GM18505 (cell line): ENCODE data around the gene SEPTIN2.
"Not testable (repeated sequence)": the region's sequence is repeated elsewhere in the genome, so short reads cannot be mapped to it uniquely, and the experiment has no call there.

ENCODE experiments used
- ATAC-seq: cut with Tn5 transposase; IDR thresholded peaks from one replicate; pipeline ENCODE4 v1.9.1; 2021; ENCODE audit not compliant: unreplicated experiment
- POLR2A ChIP-seq: IDR thresholded peaks from 4 replicates; pipeline ENCODE4 v1.6.1; 2011; ENCODE audit warnings: borderline replicate concordance; ENCODE audit not compliant: insufficient read depth, insufficient read length; ENCODE audit errors: extremely low read depth

SEPTIN2 gene

DNA sequence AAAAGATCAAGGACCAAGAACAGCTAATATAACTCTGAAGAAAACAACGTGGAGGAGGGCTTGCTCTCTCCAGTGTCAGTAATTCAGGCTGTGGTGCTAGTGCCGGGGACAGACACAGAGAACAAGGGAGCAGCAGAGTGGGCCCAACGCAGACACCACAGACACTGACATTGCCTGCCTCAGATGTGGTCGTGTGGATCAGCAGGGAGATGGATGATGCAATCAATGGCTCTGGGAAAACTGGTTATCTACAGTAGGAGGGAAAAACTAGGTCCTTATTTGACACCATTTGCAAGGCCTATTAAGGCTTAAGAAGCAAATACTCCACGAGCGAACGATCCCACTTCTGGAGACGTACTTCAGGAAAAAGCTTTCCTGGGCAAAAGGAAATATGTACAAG is 36.3 kb upstream of the SEPTIN2 start:
- no peak for ATAC-seq
- TF ChIP-seq POLR2A: no peak

DNA sequence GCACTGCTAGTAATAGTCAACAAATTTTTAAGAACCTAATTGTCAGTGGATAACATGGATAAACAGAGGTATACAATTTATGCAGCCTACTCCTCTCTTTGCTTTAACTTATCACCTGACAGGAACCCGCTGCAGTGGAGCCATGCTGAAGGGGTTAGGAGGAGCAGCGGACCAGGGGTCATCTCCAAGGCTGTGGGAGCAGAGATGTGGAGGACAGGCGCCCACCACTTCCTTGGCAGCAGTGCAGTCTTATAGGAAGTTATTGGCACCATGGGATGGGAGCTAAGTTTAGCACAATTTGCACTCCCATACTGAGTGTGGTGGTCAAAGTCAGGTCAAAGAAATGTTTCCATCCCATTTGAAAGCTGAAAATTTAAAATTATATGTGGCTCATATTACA is 35.9 kb upstream of the SEPTIN2 start:
- TF ChIP-seq POLR2A: no peak
- no peak for ATAC-seq

DNA sequence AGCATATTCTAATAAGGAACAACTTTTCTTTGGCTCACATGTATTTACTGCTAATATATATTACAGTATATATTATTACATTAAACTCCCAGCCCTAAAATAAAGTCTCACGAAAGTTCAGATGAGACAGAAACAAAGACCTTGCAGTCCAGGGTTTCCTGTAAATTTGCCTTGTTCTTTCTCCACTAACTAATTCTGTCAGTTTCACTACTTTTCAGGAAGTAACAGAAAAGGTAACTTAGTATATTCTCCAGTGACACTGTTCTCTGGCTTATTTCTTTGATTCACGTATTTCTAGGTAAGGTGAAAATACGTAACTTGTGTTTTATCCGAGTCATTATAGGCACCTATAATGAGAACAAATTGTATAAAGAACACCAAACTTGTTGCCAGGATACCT is 35.4 kb upstream of the SEPTIN2 start:
- no peak for TF ChIP-seq POLR2A
- no peak for ATAC-seq

DNA sequence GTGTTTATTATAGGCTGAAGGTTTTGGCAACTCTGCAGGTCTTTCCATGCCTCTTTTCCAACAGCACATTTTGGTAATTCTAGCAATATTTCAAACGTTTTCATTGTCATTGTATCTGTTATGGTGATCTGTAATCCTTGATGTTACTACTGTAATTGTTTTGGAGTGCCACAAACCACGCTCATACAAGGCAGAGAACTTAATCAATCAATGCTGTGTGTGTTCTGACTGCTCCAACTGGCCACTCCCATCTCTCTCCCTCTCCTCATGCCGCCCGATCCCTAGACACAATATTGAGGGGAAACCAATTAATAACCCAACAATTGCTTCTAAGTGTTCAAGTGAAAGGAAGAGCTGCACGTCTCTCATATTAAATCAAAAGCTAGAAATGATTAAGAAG is 33.2 kb upstream of the SEPTIN2 start:
- TF ChIP-seq POLR2A: no peak
- no peak for ATAC-seq

DNA sequence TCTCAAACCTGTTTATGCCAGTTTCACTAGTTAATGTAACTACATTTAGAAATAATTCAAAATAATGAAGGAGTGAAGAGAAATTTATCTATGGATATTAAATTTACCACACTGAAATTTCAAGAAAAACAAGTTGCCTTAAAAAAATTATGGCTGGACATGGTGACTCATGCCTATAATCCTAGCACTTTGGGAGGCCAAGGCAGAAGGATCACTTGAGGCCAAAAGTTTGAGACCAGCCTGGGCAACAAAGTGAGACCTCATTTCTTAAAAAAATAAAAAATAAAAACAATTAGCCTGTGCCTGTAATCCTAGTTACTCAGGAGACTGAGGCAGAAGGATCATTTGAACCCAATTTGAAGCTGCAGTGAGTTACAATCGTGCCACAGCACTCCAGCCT is 30.1 kb upstream of the SEPTIN2 start:
- no peak for ATAC-seq
- TF ChIP-seq POLR2A: no peak

DNA sequence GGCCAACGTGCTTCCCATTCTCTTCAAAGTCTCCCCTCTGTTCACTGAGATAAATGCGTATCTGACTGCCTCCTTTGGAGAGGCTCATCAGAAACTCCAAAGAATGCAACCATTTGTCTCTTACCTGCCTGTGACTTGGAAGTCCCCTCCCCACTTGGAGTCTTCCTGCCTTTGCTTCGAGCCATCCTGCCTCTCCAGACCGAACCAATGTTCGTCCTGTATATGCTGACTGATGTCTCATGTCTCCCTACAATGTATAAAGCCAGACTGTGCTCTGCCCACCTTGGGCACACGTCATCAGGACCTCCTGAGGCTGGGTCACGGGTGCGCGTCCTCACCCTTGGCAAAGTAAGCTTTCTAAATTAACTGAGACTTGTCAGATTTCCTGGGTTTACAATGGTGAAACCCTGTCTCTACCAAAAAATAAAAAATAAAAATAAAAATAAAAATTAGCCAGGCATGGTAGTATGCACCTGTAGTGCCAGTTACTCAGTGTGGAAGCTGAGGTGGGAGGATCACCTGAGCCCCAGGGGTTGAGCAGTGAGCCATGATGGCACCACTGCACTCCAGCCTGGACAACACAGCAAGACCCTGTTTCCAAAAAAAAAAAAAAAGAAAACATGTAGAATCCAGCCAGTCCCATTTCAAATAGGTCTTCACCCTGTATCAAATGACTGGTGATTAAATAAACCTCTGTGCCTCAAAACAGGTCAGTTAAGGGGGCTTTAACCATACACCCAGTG is 29.2 kb upstream of the SEPTIN2 start:
- TF ChIP-seq POLR2A: no peak
- ATAC-seq: no peak

DNA sequence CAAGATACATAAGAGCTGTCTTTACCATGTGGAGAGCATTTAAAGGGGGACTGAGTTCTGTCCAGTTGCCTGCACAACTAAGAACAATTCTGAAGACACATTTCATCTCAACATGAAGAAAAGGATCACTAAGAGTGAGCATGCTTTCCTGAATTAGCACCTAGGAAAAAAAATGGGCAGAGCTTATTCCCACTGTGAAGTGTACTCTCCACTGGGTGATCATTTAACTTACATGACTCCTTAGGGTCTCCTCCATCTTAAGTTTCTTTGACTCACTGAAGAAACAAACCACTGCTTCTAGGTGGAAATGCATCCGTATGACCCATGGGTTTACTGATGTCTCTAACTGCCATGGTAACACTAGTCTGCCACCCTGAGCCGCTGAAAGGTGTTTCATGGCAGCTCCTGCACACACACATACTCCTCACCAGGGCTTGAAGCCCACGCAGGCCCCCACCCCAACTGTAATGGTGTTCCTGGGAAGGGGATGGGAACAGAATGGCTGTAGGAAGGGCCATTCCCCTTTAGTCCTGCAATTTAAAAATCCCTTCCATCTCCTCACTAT is 27.3 kb upstream of the SEPTIN2 start:
- no peak for TF ChIP-seq POLR2A
- no peak for ATAC-seq

DNA sequence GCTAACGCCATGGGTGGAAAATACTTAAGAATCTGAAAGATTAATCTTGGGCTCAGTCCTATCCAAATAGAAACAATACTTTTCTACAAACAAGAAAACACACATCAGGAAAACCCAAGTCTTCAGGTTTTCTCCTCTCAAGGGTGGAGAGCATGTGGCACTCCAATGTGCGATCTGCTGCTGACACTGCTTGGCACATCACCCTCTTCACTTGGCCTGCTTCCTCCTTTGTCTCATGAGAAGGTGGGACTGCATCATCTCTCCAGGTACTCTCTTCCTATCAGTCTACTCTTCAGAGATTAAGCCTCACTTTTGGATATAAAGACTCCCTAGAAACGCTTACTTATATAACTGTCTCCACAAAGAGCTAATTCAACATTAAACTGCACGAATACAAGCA is 26.7 kb upstream of the SEPTIN2 start:
- no peak for TF ChIP-seq POLR2A
- no peak for ATAC-seq

DNA sequence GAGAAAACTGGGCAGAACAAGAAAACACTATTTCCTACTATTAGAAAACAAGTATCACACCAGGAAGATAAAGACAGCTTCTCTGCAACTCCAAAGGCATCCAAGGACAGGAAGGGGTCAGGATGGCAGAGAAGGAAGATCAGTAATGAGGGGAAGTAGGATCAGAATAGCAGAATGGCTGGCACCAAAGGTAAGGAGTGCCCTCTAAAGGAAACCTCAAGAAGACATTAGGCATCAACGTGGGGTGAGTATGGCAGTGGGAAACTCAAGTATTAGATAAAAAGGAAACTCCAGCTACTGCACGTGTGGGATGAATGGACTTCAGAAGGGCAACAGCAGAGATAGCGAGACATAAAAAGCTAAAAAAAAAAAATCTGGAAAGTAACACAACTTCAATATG is 26.1 kb upstream of the SEPTIN2 start:
- no peak for ATAC-seq
- TF ChIP-seq POLR2A: no peak

DNA sequence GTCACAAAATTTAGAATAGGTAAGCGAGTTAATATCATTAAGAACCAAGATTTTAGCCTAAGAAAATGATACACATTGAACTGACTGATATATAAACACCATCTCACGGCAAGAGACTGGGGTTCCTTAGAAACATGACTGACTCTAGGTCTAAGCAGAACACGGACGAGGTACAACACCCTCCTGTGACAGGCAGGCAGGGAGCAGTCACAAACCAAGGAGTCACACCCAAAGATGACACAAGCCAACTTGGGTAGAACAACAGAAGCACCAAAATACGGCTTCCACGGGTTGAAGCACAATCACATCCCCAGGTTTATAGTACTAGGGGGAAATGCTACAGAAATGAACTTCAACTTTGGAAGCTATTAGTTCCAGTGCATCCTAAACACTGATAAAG is 24.6 kb upstream of the SEPTIN2 start:
- TF ChIP-seq POLR2A: no peak
- no peak for ATAC-seq

DNA sequence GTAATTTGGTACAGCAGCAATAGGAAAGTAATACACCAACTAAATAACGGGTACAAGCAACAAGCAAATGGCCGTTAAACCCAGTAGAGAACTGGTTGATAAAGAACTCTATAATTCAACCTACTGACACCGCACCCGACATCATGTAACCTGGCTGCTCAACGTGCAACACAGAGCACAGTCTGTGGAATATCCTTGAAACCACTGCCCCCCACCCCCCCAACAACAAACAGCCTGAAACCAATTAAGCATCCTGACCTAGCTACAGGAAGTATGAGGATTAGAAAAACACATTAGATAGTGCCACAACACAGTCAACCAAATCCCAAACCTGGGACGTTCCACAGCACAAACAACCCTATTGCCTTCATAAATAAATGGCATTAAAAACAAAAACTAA is 23.7 kb upstream of the SEPTIN2 start:
- ATAC-seq: no peak
- no peak for TF ChIP-seq POLR2A

DNA sequence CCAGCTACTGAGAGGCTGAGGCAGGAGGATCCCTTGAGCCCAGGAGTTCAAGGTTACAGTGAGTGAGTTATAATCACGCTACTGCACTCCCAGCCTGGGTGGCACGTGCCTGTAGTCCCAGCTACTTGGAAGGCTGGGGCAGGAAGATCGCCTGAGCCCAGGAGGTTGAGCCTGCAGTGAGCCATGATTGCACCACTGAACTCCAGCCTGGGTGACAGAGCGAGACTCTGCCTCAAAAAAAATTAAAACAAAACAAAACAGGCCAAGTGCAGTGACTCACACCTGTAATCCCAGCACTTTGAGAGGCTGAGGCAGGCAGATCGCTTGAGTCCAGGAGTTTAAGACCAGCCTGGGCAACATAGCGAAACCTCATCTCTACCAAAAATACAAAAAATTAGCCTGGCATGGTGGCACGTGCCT is 22.3 kb upstream of the SEPTIN2 start:
- ATAC-seq: not testable (repeated sequence)

DNA sequence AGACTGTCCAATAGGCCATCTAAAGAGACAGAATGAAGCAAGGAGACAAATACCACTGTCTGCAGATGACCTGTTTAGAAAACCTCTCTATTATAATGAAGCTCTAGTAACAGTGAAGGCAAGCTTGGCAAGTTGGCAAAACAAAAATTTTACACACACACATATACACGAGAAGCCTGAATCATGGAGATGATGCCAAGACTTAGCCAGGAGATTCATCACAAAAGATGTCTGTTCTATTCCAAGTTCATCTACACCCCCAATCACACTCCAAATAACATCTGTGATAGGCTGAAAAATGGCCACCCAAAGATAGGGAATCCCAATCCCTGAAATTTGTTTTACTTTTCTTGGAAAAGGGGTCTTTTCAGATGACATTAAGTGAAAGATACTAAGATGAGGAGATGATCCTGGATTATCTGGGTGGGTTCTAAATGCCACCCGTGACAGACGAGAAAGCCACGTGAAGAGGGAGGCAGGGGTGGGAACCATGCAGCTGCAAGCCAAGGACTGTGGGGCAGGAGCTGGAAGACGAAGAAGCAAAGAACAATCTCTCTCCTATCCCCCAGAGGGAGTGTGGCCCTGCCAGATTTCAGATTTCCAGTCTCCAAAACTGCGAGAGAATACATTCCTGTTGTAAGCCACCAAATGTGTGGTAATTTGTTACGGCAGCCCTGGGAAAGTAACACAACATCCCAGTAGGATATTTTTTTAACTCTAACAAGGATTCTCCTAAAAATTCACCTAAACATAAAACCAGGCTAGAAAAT is 20.2 kb upstream of the SEPTIN2 start:
- TF ChIP-seq POLR2A: no peak
- no peak for ATAC-seq

DNA sequence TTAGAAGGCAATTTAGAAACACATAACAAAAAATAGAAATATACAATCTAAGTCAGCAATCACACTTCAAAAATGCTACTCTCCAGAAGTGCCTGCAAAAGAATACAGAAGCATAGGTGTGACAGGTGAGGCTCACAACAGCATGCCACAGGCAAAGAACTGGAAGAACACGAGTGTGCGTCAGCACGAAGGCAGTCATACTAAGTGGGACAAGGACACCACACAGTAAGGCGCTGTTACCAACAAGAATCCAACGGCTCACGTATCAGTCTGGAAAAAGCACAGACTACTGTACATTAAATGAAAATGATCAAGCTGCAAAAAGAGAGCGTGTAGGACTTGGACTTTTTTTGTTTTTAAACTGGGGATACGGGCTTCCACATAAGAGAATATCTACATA is 19.0 kb upstream of the SEPTIN2 start:
- ATAC-seq: no peak
- no peak for TF ChIP-seq POLR2A
